ENCODE data around the gene CST3.
"Not testable (repeated sequence)": the region's sequence is repeated elsewhere in the genome, so short reads cannot be mapped to it uniquely, and the experiment has no call there.

Gene CST3

DNA sequence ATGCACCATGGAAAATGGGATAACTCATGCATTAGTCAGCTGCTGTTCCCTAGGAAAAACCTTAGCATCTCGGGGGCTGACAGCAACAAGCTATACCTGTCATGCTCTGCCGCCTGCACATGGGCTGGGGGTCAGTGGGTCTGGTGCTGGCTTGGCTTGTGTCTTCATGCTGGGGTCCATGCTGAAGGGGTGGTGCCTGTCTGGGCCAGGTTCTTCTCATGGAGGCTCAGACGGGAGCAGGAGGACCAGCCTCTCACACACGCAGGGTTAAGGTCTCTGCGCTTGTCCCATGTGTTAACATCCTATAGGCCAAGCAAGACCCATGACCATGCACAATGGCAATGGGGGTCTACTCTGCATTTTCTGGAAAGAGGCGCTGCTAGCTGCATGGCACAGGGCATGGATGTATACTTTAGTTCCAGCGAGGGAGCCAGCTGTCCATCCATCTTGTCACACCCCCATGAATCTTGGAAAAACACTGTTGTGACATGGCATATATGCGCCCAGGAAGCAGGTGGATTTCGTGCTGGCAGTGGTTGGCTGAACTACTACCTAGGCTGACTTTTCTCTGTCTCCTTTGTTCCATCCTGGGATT is 24.6 kb upstream of the CST3 start:
- no peak for DNase-seq (ENCODE audit: low read depth in 1 of 2, low spot score in 1 of 2)

DNA sequence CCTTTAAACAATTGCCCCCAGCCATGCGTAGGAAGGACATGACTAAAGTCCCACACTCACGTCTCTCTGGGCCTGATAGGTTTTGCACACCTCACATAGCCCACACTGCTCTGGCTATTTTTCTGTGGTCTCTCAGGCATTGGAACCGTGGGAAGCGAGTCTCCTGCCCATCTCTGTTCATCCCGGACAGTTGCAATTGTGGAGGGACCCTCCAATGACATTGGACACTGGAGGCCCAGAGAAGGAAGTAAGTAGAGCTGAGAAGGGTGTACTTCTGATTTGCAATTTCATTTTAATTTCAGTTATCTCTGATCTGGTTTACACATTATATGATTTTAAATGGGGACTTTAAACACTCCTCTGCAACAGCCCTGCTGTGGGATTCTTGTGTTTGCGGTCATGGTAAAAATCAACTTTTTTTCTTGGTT is 23.3 kb upstream of the CST3 start:
- no peak for DNase-seq (ENCODE audit: low read depth in 1 of 2, low spot score in 1 of 2)

DNA sequence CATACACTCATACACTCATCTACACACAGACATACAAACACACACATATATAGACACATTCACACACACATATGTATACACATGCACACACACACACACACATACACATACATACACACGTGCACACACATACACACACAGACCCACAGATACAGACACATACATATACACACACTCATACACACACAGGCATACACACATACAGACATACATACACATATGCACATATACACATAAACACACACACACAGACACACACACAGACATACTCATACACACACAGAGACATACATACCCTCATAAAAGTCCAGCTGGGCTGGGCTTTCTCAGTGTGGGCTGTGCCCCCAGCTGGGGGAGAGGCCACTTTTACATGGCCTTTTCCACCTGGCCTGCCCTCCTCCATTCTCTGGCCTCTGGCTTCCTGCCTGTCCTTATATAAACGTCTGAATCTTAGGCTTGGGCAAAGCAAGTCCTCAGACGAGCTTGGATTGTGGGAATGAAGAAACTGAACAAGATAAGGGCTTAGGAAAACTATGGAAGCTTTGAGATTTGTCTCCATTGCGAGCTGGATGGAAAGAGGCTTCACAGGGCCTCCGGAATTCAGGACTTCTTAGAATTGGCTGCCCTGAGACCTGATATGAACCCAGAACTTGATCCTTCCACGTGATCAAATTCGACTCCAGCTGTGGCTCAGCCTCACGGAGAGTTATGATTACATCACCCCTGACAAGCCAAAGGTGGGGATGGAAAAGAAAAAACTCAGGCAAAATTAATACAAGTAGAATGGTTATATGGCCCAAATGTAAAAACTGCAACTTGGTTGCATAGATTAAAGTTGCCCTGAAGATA is 22.5 kb upstream of the CST3 start:
- DNase-seq (ENCODE audit: low read depth in 1 of 2, low spot score in 1 of 2), result no peak

DNA sequence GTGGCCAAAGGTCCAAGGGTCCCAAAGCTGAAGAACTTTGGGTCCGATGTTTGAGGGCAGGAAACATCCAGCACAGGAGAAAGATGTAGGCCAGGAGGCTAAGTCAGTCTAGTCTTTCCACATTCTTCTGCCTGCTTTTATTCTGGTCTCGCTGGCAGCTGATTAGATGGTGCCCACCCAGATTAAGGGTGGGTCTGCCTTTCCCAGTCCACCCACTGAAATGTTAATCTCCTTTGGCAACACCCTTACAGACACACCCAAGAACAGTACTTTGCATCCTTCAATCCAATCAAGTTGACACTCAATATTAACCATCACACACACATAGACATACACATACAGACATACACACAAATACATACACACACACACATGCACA is 21.8 kb upstream of the CST3 start:
- DNase-seq (ENCODE audit: low read depth in 1 of 2, low spot score in 1 of 2), result not testable (repeated sequence)

DNA sequence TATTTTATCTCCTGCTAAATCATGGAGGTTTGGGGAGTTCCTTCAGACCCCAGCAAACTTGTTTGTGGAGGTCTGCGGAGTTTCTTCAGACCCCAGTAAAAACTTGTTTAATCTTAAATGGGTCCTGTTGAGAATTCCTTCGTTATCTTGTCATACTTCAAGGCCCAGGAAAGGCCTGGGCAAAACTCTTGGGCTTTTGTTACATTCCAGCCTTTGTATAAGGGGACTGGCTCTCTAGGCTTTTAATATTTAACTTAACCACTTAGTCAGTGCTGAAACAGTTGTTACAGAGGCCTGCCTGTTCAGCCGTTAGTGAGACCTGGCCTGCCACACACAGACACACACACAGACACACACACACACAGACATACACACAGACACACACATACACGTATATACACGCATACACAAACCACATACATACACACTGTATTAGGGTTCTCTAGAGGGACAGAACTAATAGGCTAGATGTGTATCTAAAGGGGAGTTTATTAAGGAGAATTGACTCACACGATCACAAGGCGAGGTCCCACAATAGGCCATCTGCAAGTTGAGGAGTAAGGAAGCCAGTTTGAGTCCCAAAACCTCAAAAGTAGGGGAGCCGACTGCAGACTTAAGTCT is 21.3 kb upstream of the CST3 start:
- no peak for DNase-seq (ENCODE audit: low read depth in 1 of 2, low spot score in 1 of 2)

DNA sequence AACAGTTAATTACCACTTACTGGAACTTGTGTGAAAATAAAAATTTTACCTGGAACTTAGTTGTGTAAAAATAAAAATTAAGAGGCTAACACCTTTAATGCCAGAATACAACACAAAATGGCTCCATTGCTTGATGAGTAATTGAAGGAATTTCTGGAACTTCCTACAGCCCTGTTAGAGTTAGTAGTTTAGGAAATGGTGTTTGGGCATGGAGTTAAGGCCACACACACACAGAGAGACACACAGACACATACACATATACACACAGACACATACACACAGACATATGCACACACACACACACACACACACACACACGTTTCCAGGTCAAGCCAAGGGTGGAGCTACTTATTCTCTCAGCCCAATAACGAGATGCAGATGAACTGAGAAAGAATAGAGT is 20.6 kb upstream of the CST3 start:
- DNase-seq (ENCODE audit: low read depth in 1 of 2, low spot score in 1 of 2), result no peak

DNA sequence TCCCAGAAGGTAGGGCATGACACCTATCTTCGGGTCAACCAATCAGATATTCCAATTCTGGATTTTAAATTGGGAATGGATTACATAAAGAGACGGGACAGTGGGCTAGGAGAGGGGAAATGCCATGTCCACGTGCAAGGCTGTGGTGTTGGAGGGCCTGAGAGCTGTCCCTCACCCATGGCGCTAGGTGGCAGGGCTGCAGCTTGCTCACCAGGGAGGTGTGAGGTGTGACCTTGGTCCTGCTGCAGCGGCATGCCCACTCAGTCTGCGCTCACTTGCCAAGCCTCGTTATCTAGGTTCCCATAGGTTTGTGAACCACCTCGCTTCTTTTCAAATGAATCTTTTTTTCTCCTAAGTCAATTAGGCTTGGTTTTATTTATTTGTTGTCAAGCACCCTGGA is 19.4 kb upstream of the CST3 start:
- no peak for DNase-seq (ENCODE audit: low read depth in 1 of 2, low spot score in 1 of 2)

DNA sequence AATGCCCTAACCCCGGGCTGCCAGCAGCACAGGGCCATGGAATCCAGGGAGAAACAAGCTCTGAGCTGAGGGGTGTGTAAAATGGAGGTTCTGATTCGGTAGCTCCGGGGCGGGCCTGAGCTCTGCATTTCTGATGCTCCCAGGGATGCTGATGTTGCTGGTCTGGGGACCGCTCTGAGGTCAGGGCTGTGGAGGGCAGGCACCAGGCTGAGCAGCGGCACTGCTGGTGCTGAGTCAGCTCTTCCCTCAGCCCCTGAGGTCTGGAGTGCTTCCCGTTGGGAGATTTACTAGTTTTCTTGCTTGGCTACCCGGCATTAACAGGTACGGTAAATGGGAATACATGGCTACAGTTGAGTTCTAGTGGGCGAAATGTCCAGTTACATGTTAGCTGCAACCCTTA is 18.6 kb upstream of the CST3 start:
- DNase-seq (ENCODE audit: low read depth in 1 of 2, low spot score in 1 of 2), result no peak

DNA sequence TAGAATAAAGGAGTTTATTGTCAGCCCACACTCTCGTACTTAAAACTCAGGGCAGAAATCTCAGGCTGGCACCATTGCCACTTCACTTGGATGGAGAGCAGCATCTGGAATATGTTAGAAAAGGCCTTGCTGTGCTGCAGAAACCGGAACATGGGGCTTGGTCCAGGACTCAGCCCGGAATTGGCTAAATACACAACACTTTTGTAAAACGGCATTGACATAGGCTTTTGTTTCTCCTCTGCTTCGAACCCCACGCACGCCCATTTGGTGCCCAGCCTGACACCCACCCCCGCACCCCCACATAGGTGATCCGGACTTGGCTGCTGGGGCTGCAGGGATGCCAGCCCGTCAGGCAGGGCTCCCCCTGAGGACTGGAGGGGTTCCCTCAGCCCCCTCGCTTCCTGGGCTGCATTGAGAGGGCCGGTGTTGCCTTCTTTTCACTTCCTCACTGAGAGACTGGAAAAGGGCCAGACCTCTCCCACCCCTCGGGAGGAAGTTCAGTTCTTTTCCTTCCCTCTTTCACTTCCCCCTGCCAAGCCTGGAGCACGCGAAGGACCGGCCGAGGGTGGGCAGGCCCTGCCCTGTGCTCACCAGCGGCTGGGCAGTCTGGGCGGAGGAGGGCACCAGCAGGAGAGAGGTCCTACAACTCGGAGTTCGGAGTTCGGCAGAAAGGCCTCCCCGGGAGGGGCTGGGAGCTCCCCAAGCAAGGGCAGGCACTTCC is 17.9 kb upstream of the CST3 start:
- no peak for DNase-seq (ENCODE audit: low read depth in 1 of 2, low spot score in 1 of 2)

DNA sequence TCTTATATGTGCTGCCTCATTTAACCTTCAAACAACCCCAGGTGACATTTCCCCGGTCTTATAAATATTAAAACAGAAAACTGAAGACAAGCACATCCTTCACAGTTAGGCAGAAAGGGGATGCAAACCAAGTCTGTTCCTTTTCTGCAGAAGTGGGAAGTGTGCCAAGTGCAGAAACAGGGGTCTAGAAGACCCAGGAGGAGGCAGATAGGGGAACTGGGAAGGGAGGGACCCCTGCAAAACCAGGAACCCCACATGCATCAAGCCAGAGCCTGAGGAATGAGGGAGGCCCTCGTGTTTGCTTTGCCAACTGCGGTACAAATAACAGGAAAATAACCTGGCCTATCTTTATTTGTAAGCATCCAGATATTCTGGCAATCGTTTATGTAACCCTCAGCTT is 17.0 kb upstream of the CST3 start:
- no peak for DNase-seq (ENCODE audit: low read depth in 1 of 2, low spot score in 1 of 2)

DNA sequence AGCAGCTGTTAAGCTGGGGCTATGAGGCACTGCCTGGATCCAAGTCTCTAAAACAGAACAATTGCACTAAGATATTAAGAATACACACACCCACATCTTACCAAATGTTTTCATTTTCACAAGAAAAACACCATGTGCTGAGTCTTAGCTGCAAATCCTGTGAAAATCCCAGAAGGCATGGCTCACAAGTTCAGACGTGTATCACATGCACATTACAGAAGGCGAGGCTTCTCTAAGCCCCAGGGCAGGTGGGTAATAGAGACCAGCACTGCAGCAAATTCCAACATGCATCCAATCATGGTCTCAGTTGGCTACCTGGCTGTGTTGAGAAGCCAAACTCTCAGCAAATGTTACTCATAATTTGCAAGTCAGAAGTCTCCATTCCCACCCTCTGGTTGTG is 16.2 kb upstream of the CST3 start:
- no peak for DNase-seq (ENCODE audit: low read depth in 1 of 2, low spot score in 1 of 2)

DNA sequence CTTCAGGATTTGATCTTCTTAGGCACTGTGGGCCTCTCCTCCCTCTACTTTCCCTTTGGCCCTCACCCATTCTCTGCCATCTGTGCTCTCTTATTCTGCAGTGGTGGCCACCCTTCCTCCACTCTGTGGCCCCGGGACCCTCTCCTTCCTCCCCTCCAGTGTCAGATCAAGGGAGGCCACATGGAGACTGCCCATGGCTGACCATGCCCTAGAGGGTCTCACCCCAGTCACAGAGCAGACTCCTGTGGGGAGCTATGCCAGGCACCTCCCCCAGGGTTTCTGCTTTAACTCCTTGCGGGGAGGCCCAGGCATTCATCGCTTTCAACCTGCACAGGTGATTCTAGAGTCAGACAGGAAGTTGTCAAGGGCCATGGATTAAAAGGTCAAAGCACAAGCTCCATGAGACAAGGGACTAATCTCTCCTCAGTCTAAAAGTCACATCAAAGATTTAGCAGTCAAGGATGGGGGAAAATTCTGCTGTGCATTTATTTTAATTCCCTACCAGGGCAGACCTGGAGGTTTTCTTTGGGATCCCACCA is 15.7 kb upstream of the CST3 start:
- DNase-seq (ENCODE audit: low read depth in 1 of 2, low spot score in 1 of 2), result no peak

DNA sequence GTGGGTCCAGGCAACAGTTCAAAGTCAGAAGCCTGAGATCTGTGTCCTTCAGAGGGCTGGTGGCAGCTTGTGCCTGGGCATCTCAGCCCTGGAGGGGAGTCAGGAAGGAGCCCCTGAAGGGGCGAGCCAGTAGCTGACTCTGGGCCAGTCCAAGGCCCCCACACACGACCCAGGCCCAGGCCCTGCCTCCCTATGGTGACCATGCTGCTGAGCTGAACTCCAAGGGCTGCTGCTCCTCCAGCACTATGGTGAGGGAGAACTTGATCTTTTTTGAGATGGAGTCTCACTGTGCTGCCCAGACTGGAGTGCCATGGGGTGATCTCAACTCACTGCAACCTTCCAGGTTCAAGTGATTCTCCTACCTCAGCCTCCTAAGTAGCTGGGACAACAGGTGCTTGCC is 15.2 kb upstream of the CST3 start:
- DNase-seq (ENCODE audit: low read depth in 1 of 2, low spot score in 1 of 2), result no peak

DNA sequence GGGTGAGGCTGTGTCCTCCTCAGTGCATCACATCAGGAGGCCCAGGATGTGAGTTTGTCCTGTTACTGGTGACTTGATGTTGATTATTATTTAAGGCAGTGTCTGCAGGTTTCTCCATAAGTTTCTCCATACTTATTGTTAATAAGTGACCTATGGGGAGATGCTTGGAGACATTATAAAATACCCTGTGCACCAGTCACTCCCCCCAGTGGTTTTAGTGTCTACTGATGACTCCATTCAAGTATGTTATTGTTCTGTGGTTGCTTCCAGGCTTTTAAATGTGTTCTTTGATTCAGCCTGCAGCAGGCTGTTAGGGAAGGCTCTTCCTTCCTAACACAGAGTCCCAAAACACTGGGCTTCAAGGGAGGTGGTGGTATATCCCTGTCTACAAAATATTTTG is 14.6 kb upstream of the CST3 start:
- DNase-seq (ENCODE audit: low read depth in 1 of 2, low spot score in 1 of 2), result no peak

DNA sequence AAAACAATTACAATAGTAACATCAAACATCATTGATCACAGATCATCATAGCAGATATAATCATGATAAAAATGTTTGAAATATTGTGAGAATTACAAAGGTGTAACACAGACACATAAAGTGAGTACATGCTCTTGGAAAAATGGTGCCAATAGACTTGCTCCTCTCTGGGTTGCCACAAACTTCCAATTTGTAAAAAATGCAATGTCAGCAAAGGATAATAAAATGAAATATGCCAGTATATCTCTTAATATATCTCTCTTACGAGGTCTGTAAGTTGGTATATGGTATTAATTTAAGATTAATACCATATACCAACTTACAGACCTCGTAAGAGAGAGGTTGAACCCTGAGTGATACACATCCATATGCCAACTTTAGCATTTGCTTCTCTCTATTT is 13.4 kb upstream of the CST3 start:
- no peak for DNase-seq (ENCODE audit: low read depth in 1 of 2, low spot score in 1 of 2)

DNA sequence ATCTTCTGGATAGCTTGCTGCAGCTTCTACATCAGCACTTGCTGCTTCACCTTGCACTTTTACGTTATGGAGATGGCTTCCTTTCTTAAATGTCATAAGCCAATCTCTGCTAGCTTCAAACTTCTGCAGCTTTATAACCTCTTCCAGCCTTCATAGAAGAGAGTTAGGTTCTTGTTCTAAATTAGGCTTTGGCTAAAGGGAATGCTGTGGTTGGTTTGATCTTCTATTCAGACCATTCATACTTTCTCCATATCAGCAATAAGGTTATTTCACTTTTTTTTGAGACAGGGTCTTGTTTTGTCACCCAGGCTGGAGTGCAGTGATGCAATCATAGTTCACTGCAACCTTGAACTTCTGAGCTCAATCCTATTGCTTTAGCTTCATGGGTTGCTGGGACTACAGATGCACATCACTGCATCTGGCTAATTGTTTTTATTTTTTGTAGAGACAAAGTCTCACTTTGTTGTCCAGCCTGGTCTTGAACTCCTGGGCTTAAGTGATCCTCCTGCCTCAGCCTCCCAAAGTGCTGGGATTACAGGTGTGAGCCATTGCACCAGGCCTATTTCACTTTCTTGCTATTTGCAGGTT is 12.2 kb upstream of the CST3 start:
- no peak for DNase-seq (ENCODE audit: low read depth in 1 of 2, low spot score in 1 of 2)

DNA sequence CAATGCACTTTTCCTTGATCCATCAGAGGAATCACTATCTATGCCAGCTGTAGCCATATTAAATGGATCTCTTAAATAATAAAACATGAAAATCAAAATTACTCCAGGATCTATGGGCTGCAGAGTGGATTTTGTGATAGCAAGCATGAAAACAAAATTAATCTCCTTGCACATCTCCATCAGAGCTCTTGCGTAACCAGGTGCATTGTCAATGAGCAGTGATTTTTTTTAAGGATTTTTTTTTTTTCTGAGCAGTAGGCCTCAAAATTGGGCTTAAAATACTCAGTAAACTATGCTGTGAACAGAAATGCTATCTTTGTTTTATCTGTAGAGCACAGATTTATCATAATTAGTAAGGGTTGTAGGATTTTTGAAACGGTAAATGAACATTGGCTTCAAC is 11.5 kb upstream of the CST3 start:
- DNase-seq (ENCODE audit: low read depth in 1 of 2, low spot score in 1 of 2), result no peak

DNA sequence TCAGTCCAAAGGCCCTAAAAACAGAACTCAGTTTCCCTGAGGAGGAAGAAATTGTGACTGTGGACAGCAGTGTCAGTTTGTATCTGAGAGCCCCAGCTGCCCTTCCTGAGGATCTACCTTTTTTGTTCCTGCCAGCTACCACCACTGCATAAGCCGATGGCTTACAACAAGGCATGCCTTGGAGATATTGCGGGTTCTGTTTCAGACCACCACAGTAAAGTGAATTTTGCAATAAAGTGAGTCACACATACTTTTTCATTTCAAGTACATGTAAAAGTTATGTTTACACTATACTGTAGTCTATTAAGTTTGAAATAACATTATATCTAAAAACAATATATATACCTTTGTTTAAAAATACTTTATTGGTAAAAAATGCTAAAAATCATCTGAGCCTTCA is 9.6 kb upstream of the CST3 start:
- no peak for DNase-seq (ENCODE audit: low read depth in 1 of 2, low spot score in 1 of 2)

DNA sequence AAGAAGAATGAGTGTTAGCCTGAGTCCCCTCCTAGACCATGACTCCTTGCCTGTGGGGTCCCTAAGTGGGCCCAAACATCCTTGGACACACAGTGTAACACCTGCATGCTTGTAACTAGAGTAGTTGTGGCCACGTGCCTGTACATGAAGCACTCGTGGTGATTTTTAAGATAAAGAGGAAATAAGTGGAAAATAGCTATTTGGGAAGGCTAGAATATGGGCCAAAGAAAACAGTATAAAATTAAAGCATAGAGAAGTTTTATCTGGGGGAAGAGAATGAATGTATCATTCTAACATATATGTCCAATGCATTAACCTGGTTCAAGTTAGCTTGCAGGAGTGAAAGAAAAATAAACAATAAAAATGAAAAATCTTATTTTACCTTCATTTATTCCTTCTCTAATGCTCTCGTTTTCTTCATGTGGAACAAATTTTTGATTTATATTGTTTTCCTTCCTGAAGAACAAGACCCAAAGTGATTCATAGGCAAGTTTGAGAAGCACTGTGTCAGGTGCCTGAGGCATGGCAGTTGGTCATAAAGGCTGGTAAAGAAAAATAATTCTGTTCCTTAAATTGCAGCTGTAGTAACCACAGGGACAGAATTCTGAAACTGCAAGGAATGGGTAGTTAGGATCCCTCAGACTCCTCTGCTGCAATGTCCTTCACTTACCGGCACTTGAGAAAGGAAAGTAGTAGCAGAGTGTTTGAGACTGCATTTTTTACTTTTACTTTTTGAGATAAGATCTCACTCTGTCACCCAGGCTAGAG is 8.5 kb upstream of the CST3 start:
- no peak for DNase-seq (ENCODE audit: low read depth in 1 of 2, low spot score in 1 of 2)

DNA sequence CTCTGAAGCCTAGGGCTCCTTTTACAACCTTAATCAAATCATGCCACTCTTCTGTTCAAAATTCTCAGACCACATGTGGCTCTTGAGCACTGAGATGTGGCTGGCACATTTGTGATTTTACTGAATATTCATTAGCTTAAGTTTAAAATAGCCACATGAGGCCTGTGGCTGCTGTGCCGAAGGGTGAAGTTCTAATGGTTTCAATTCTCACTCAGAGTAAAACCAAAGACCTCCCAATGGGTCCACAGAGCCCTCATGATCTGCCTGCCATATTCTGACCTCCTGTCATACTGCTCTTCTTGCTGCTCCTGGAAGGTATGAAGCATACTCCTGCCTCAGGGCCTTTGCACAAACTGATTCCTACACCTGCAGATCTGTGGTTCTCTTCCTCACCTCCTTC is 7.8 kb upstream of the CST3 start:
- DNase-seq (ENCODE audit: low read depth in 1 of 2, low spot score in 1 of 2), result no peak

DNA sequence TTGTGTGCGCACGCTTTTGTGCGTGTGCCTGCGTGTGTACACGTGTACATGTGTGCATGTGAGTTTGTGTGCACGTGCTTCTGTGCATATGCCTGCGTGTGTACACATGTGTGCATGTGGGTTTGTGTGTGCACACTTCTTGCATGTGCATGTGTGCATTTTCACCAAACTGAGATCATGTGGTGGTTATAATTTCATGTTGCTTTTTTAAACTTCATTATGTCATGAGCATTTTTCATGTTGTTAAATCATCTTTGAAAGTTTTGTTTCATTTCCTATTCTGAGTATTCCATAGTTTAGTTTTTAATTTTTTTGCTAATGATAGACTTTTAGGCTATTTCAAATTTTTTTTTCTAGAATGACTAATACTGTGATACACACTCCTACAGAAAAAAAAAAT is 6.4 kb upstream of the CST3 start:
- no peak for DNase-seq (ENCODE audit: low read depth in 1 of 2, low spot score in 1 of 2)

All from activated CD4-positive, alpha-beta T cell treated with anti-CD3 and anti-CD28 coated beads, Interleukin-2, amount 50 U/mL, for 24 hours (primary cell).